ENCODE data around the gene CYBRD1. TPM values are rescaled to one million over a fixed set of nuclear protein-coding genes. Genes with fewer than 3 reads are reported as not detected.

CYBRD1 gene
- total and polyA plus RNA-seq, 2 donors (not counting 1 experiment from before 2014, with no cell fraction given), result 0.27 TPM; not detected in 1

- Histone ChIP-seq H3K4me3 (ENCODE audit: control extremely low read depth in 1 of 5, extremely low read depth in 1 of 5, insufficient read depth in 1 of 5, low read depth in 2 of 5, low read length in 4 of 5) (no peak overlapping the region), H3K9ac (ENCODE audit: low read length) (no peak overlapping the region), H3K4me1 (ENCODE audit: control insufficient read depth in 2 of 2, insufficient read depth in 2 of 2, low read length in 2 of 2) (peaks cover 0 to 4% of the 10 kb centered on the region in 2 donors), H3K4me2 (replicated peaks; ENCODE audit: low read depth, low read length, poor library complexity, severe bottlenecking) (no peak overlapping the region), H3K9me3 (ENCODE audit: control extremely low read depth in 1 of 3, control insufficient read depth in 2 of 3, insufficient read depth in 1 of 3, low read length in 2 of 3) (no peaks in the 10 kb centered on the region), H3K36me3 (replicated peaks in 1 of 2; ENCODE audit: control extremely low read depth in 1 of 2, control insufficient read depth in 1 of 2, extremely low read depth in 1 of 2, insufficient read depth in 2 of 2, low read length in 1 of 2) (no peaks in the 10 kb centered on the region), H3K27ac (ENCODE audit: low read length in 2 of 2) (no peak overlapping the region), H3K79me2 (ENCODE audit: control insufficient read depth, insufficient read depth, low read length) (no peaks in the 10 kb centered on the region), H3K27me3 (replicated peaks in 1 of 4; ENCODE audit: control extremely low read depth in 1 of 4, control insufficient read depth in 3 of 4, insufficient read depth in 4 of 4, low read length in 3 of 4) (no peaks in the 10 kb centered on the region), H4K20me1 (ENCODE audit: control insufficient read depth, insufficient read depth, low read length, poor library complexity, severe bottlenecking) (no peaks in the 10 kb centered on the region), H2AFZ (ENCODE audit: insufficient read depth, low read depth, low read length, poor library complexity, severe bottlenecking) (no peak overlapping the region)
- Mint-ChIP-seq H3K27me3 (peaks cover 4% of the 10 kb centered on the region), H3K4me3 (no peak overlapping the region), H3K27ac (no peak overlapping the region), H3K4me1 (peaks cover 6% of the 10 kb centered on the region), H3K9me3 (ENCODE audit: insufficient read depth) (no peaks in the 10 kb centered on the region)
- TF ChIP-seq EZH2 (IDR thresholded peaks at IDR 0.05; ENCODE audit: borderline replicate concordance, insufficient read depth, low read depth, low read length, poor library complexity, severe bottlenecking) (no peak), CTCF (IDR thresholded peaks at IDR 0.05) (no peak)
- ATAC-seq (ENCODE audit: low read depth) (no peak), DNase-seq (no peak)
- POLR2A ChIA-PET, result no interaction called here
- 78% methylated on average over 3 of the region's 5 CpGs for WGBS (ENCODE audit: insufficient coverage)
- CTCF ChIA-PET, result interaction anchor here (3.0 kb wide), 1 partner anchor 891 kb away, joined by 19 read pairs; no protein-coding TSS in a partner anchor
- intact Hi-C loops (cut with micrococcal nuclease), result no loop called here
These were observed 53.3 kb downstream of the CYBRD1 start for GRCh38 chr2:171575606-171576005.

GRCh38 chr2:171578127-171578803 is 56.0 kb downstream of the CYBRD1 start:
- WGBS (ENCODE audit: insufficient coverage), result no CpG with 5 or more reads among the region's 4 CpGs
- Histone ChIP-seq H3K9ac (ENCODE audit: low read length) (no peak overlapping the region), H4K20me1 (ENCODE audit: control insufficient read depth, insufficient read depth, low read length, poor library complexity, severe bottlenecking) (no peaks in the 10 kb centered on the region), H3K4me3 (ENCODE audit: control extremely low read depth in 1 of 5, extremely low read depth in 1 of 5, insufficient read depth in 1 of 5, low read depth in 2 of 5, low read length in 4 of 5) (no peak overlapping the region), H3K27ac (ENCODE audit: low read length in 2 of 2) (no peak overlapping the region), H3K79me2 (ENCODE audit: control insufficient read depth, insufficient read depth, low read length) (no peaks in the 10 kb centered on the region), H3K4me1 (ENCODE audit: control insufficient read depth in 2 of 2, insufficient read depth in 2 of 2, low read length in 2 of 2) (peaks cover 0 to 4% of the 10 kb centered on the region in 2 donors), H2AFZ (ENCODE audit: insufficient read depth, low read depth, low read length, poor library complexity, severe bottlenecking) (no peak overlapping the region), H3K27me3 (replicated peaks in 1 of 4; ENCODE audit: control extremely low read depth in 1 of 4, control insufficient read depth in 3 of 4, insufficient read depth in 4 of 4, low read length in 3 of 4) (no peaks in the 10 kb centered on the region), H3K9me3 (ENCODE audit: control extremely low read depth in 1 of 3, control insufficient read depth in 2 of 3, insufficient read depth in 1 of 3, low read length in 2 of 3) (no peaks in the 10 kb centered on the region), H3K36me3 (replicated peaks in 1 of 2; ENCODE audit: control extremely low read depth in 1 of 2, control insufficient read depth in 1 of 2, extremely low read depth in 1 of 2, insufficient read depth in 2 of 2, low read length in 1 of 2) (no peaks in the 10 kb centered on the region), H3K4me2 (replicated peaks; ENCODE audit: low read depth, low read length, poor library complexity, severe bottlenecking) (no peak overlapping the region)
- peaks cover 6% of the 10 kb centered on the region for H3K4me1 Mint-ChIP-seq
- peaks cover 7% of the 10 kb centered on the region for H3K27me3 Mint-ChIP-seq
- no peak overlapping the region for H3K4me3 Mint-ChIP-seq
- intact Hi-C loops (cut with micrococcal nuclease), result no loop called here
- DNase-seq, result no peak
- CTCF ChIA-PET, result no interaction called here
- no peak for TF ChIP-seq EZH2 (IDR thresholded peaks at IDR 0.05; ENCODE audit: borderline replicate concordance, insufficient read depth, low read depth, low read length, poor library complexity, severe bottlenecking)
- H3K27ac Mint-ChIP-seq, result no peak overlapping the region
- no peaks in the 10 kb centered on the region for H3K9me3 Mint-ChIP-seq (ENCODE audit: insufficient read depth)
- POLR2A ChIA-PET, result no interaction called here
- no peak for ATAC-seq (ENCODE audit: low read depth)
